HEK293T (cell line): ENCODE measurements around the gene ENTPD8.

Source experiments
- CTCF ChIA-PET: fragments of 350-600 bp; formaldehyde crosslinking; extraction: SDS; loops from one replicate; lab custom pipeline; 2021; ENCODE audit warnings: antibody characterized with exemption, inconsistent platforms; lab: Yijun Ruan, JAX
- POLR2A ChIA-PET: fragments of 350-600 bp; formaldehyde crosslinking; extraction: SDS; loops from one replicate; lab custom pipeline; 2020; ENCODE audit warnings: antibody characterized with exemption, inconsistent platforms; lab: Yijun Ruan, JAX
- DNase-seq: peaks from one replicate; pipeline ENCODE4 v3.0.0; 2012; ENCODE audit warnings: mixed read lengths; ENCODE audit errors: extremely low spot score
- ARNT ChIP-seq: fragments of 450-650 bp; IDR thresholded peaks from 2 replicates; pipeline ENCODE4 v1.6.1; 2017; ENCODE audit warnings: mild to moderate bottlenecking
- BHLHE40 ChIP-seq: fragments of 450-650 bp; IDR thresholded peaks from 2 replicates; pipeline ENCODE4 v1.6.1; 2016; ENCODE audit warnings: mild to moderate bottlenecking, moderate library complexity, borderline replicate concordance
- CTBP1 ChIP-seq: fragments of 450-650 bp; IDR thresholded peaks from 2 replicates; pipeline ENCODE4 v1.6.1; 2016; ENCODE audit warnings: borderline replicate concordance
- ELF4 ChIP-seq: fragments of 450-650 bp; IDR thresholded peaks from 2 replicates; pipeline ENCODE4 v1.6.1; 2017; ENCODE audit warnings: antibody characterized with exemption
- FOXA1 ChIP-seq: fragments of 450-650 bp; IDR thresholded peaks from 2 replicates; pipeline ENCODE4 v1.6.1; 2016; ENCODE audit warnings: mild to moderate bottlenecking
- FOXK2 ChIP-seq: fragments of 450-650 bp; IDR thresholded peaks from 2 replicates; pipeline ENCODE4 v1.6.1; 2016; ENCODE audit warnings: mild to moderate bottlenecking
- FOXM1 ChIP-seq: fragments of 450-650 bp; IDR thresholded peaks from 2 replicates; pipeline ENCODE4 v1.6.1; 2017; ENCODE audit warnings: mild to moderate bottlenecking, borderline replicate concordance
- HDGF ChIP-seq: fragments of 450-650 bp; IDR thresholded peaks from 2 replicates; pipeline ENCODE4 v1.6.1; 2017; ENCODE audit warnings: antibody characterized with exemption, borderline replicate concordance
- L3MBTL2 ChIP-seq: fragments of 450-650 bp; conservative IDR thresholded peaks from 2 replicates; pipeline ENCODE4 v1.6.1; 2016; ENCODE audit warnings: mild to moderate bottlenecking
- LEF1 ChIP-seq: fragments of 450-650 bp; IDR thresholded peaks from 2 replicates; pipeline ENCODE4 v1.6.1; 2017; ENCODE audit warnings: mild to moderate bottlenecking, borderline replicate concordance
- NFRKB ChIP-seq: fragments of 450-650 bp; IDR thresholded peaks from 2 replicates; pipeline ENCODE4 v1.6.1; 2016; ENCODE audit warnings: mild to moderate bottlenecking, moderate library complexity
- PKNOX1 ChIP-seq: fragments of 450-650 bp; IDR thresholded peaks from 2 replicates; pipeline ENCODE4 v1.6.1; 2016
- SP1 ChIP-seq: fragments of 450-650 bp; IDR thresholded peaks from 2 replicates; pipeline ENCODE4 v1.6.1; 2017
- SUZ12 ChIP-seq: fragments of 450-650 bp; IDR thresholded peaks from 2 replicates; pipeline ENCODE4 v1.6.1; 2016; ENCODE audit warnings: mild to moderate bottlenecking
- TARDBP ChIP-seq: fragments of 450-650 bp; IDR thresholded peaks from 2 replicates; pipeline ENCODE4 v1.6.1; 2016
- ZNF384 ChIP-seq: fragments of 450-650 bp; IDR thresholded peaks from 2 replicates; pipeline ENCODE4 v1.6.1; 2016

The ENTPD8 gene

GRCh38 chr9:137434498-137435380 lies 6.4 kb downstream of the ENTPD8 start:
- TF ChIP-seq TARDBP (no peak), FOXK2 (no peak), LEF1 (no peak), SUZ12 (no peak), ARNT (no peak), CTBP1 (no peak), NFRKB (no peak), FOXM1 (no peak), BHLHE40 (no peak), ELF4 (no peak), SP1 (no peak), PKNOX1 (no peak), L3MBTL2 (no peak), ZNF384 (no peak), HDGF (no peak), FOXA1 (no peak)
- ChIA-PET CTCF (no interaction called here), POLR2A (interaction anchor here (1.3 kb wide), 1 partner anchor 9 kb away, joined by 3 read pairs; no protein-coding TSS in a partner anchor)
- DNase-seq = no peak

GRCh38 chr9:137433916-137434431 lies 7.2 kb downstream of the ENTPD8 start:
- POLR2A ChIA-PET = interaction anchor here (1.2 kb wide), 1 partner anchor 11 kb away, joined by 3 read pairs; the partner anchor contains the start of genes EXD3 and NOXA1

GRCh38 chr9:137433349-137433915 lies 7.7 kb downstream of the ENTPD8 start:
- POLR2A ChIA-PET = interaction anchor here (1.2 kb wide), 1 partner anchor 10 kb away, joined by 3 read pairs; the partner anchor contains the start of genes EXD3 and NOXA1
- no peak for TF ChIP-seq LEF1
- TF ChIP-seq HDGF = no peak
- no peak for TF ChIP-seq ARNT
- TF ChIP-seq FOXK2 = no peak
- TF ChIP-seq PKNOX1 = no peak
- no peak for TF ChIP-seq CTBP1
- no peak for TF ChIP-seq FOXM1
- DNase-seq = no peak
- CTCF ChIA-PET = no interaction called here

More at GRCh38 chr9:137433916-137434431, 7.2 kb downstream of the ENTPD8 start:
- DNase-seq = no peak
- CTCF ChIA-PET = no interaction called here
- no peak for TF ChIP-seq FOXA1
- TF ChIP-seq SP1 = no peak
- no peak for TF ChIP-seq ARNT
- no peak for TF ChIP-seq FOXK2
- no peak for TF ChIP-seq LEF1
- no peak for TF ChIP-seq BHLHE40
- TF ChIP-seq L3MBTL2 = no peak
- TF ChIP-seq NFRKB = no peak
- TF ChIP-seq PKNOX1 = no peak
- no peak for TF ChIP-seq FOXM1
- no peak for TF ChIP-seq ZNF384
- no peak for TF ChIP-seq HDGF
- no peak for TF ChIP-seq TARDBP
- TF ChIP-seq ELF4 = no peak

- DNase-seq = no peak
- CTCF ChIA-PET = interaction anchor here (0.8 kb wide), 1 partner anchor 13 kb away, joined by 3 read pairs; no protein-coding TSS in a partner anchor
- POLR2A ChIA-PET = interaction anchor here (1.2 kb wide), 1 partner anchor 10 kb away, joined by 3 read pairs; the partner anchor contains the start of genes EXD3 and NOXA1
- TF ChIP-seq TARDBP = no peak
- no peak for TF ChIP-seq CTBP1
- no peak for TF ChIP-seq ARNT
- no peak for TF ChIP-seq ZNF384
- no peak for TF ChIP-seq FOXA1
- no peak for TF ChIP-seq LEF1
- TF ChIP-seq PKNOX1 = no peak
- TF ChIP-seq BHLHE40 = no peak
- no peak for TF ChIP-seq SP1
- TF ChIP-seq FOXK2 = no peak
Measured at GRCh38 chr9:137432687-137433348, 8.3 kb downstream of the ENTPD8 start.
